Aorta (tissue), 5 donors: ENCODE measurements around the gene ADAP1. TPM values are rescaled to one million over a fixed set of nuclear protein-coding genes. Genes with fewer than 3 reads are reported as not detected.

Experiments
- ATAC-seq: fragments of 200-7000 bp; cut with Tn5 transposase; one replicate; pipeline ENCODE4 v1.9.1; 2022; ENCODE audit warnings: moderate library complexity; ENCODE audit not compliant: low FRiP score
- DNase-seq, 2 donors: peaks; one replicate each; pipeline ENCODE4 v3.0.0-alpha.2; 2020
- H3K27ac ChIP-seq, 2 donors: one replicate each; pipeline ENCODE4 v1.5.1; 2013; ENCODE audit warnings: low read length in 2 of 2, mild to moderate bottlenecking in 2 of 2, moderate library complexity in 2 of 2, control low read depth in 1 of 2, inconsistent platforms in 1 of 2, low read depth in 1 of 2
- H3K27me3 ChIP-seq, 2 donors: one replicate each; pipeline ENCODE4 v1.6.1; 2013; ENCODE audit warnings: control low read depth in 1 of 2, low read length in 1 of 2, mild to moderate bottlenecking in 1 of 2, moderate library complexity in 1 of 2; ENCODE audit not compliant: insufficient read depth in 2 of 2, control insufficient read depth in 1 of 2
- H3K36me3 ChIP-seq, 2 donors: one replicate each; pipeline ENCODE4 v1.6.1; 2013; ENCODE audit warnings: control low read depth in 1 of 2, low read length in 1 of 2, mild to moderate bottlenecking in 1 of 2; ENCODE audit not compliant: insufficient read depth in 2 of 2, control insufficient read depth in 1 of 2
- H3K4me1 ChIP-seq, 2 donors: one replicate each; pipeline ENCODE4 v1.6.1; 2013; ENCODE audit warnings: low read length in 2 of 2, control low read depth in 1 of 2, mild to moderate bottlenecking in 1 of 2, moderate library complexity in 1 of 2; ENCODE audit not compliant: insufficient read depth in 2 of 2, control insufficient read depth in 1 of 2
- H3K4me3 ChIP-seq, 2 donors: one replicate each; pipeline ENCODE4 v1.5.1; 2013; ENCODE audit warnings: low read length in 2 of 2, control low read depth in 1 of 2, mild to moderate bottlenecking in 1 of 2
- H3K9me3 ChIP-seq: one replicate; pipeline ENCODE4 v1.6.1; 2013; ENCODE audit warnings: mild to moderate bottlenecking, low read length; ENCODE audit not compliant: control insufficient read depth
- WGBS, 2 donors: extraction: QIAGEN DNeasy Blood & Tissue Kit; methylation state at CpG; one replicate each; pipeline ENCODE4 v1.1.7; 2013; 5-methylcytosine and 5-hydroxymethylcytosine counted together
- intact Hi-C, 2 donors: fragments of 100-400 bp; cut with DNase I; formaldehyde crosslinking; loops; one replicate each; pipeline versions ENCODE4 v1.14.2 to v1.15.0; 2022
- polyA plus RNA-seq, 2 donors: library from polyadenylated mRNA; stranded (reverse); fragments of 200-250 nt; gene quantifications; one replicate each; pipeline ENCODE4 v1.2.3, GENCODE V29; 2013
- total RNA-seq, 2 donors: library from RNA; stranded (reverse); fragmentation: NEBNext Ultra II Directional; extraction: Animal tissue kit (Norgen Biotek cat#: 25700); gene quantifications; one replicate each; pipeline ENCODE4 v1.2.1, GENCODE V29; 2021
- donor health status: healthy with polysubstance abuse.
- donor health status: Bipolar disorder and iron deficiency.
- donor health status: DM: no; HTN: no; CAD: no.
- donor health status: DM: no; HTN: no; CAD: no.
- donor health status: DM: yes; HTN: yes; CAD: no.

ADAP1 gene
- total and polyA plus RNA-seq, 4 donors, result 4.3 to 16.9 (median 11.4) TPM

GRCh38 chr7:899806-900205 lies 54.7 kb downstream of the ADAP1 start:
- Histone ChIP-seq H3K4me3 (no peak overlapping the region), H3K27me3 (no peaks in the 10 kb centered on the region), H3K4me1 (no peaks in the 10 kb centered on the region), H3K27ac (no peak overlapping the region), H3K9me3 (no peaks in the 10 kb centered on the region), H3K36me3 (peaks cover 0 to 2% of the 10 kb centered on the region in 2 donors)
- ATAC-seq (no peak), DNase-seq (no peak)
- 93 to 94% methylated on average over 15 to 16 of the region's 16 CpGs for WGBS, 2 donors
- intact Hi-C loops, result no loop called here

- DNase-seq, result no peak
- no peak overlapping the region for H3K27ac ChIP-seq
- H3K9me3 ChIP-seq, result no peaks in the 10 kb centered on the region
- intact Hi-C loops, result no loop called here
- no peaks in the 10 kb centered on the region for H3K27me3 ChIP-seq
- H3K4me3 ChIP-seq, result no peak overlapping the region
- peaks cover 0 to 3% of the 10 kb centered on the region in 2 donors for H3K36me3 ChIP-seq
- no peaks in the 10 kb centered on the region for H3K4me1 ChIP-seq
- WGBS, 2 donors, result 86 to 87% methylated on average over 53 to 54 of the region's 54 CpGs
- ATAC-seq, result no peak
Observed at GRCh38 chr7:898855-899681, 55.4 kb downstream of the ADAP1 start.

- no peaks in the 10 kb centered on the region for H3K9me3 ChIP-seq
- H3K4me3 ChIP-seq, result no peak overlapping the region
- intact Hi-C loops, result no loop called here
- WGBS, 2 donors, result 84 to 90% methylated on average over 18 of the region's 18 CpGs
- H3K27me3 ChIP-seq, result no peaks in the 10 kb centered on the region
- H3K27ac ChIP-seq, result no peak overlapping the region
- DNase-seq (no peak), ATAC-seq (no peak)
- no peaks in the 10 kb centered on the region for H3K4me1 ChIP-seq
- H3K36me3 ChIP-seq, result peaks cover 0 to 4% of the 10 kb centered on the region in 2 donors
Observed at GRCh38 chr7:898460-898854, 56.0 kb downstream of the ADAP1 start.

- H3K36me3 ChIP-seq, result peaks cover 0 to 4% of the 10 kb centered on the region in 2 donors
- peak in 1 of 2 donors; percentile 45 for DNase-seq
- H3K4me1 ChIP-seq, result no peaks in the 10 kb centered on the region
- H3K27me3 ChIP-seq, result no peaks in the 10 kb centered on the region
- WGBS, 2 donors, result 64 to 74% methylated on average over 26 to 27 of the region's 27 CpGs
- H3K27ac ChIP-seq, result no peak overlapping the region
- intact Hi-C loops, result no loop called here
- H3K4me3 ChIP-seq, result no peak overlapping the region
- no peaks in the 10 kb centered on the region for H3K9me3 ChIP-seq
- no peak for ATAC-seq
Observed at GRCh38 chr7:897771-898376, 56.6 kb downstream of the ADAP1 start.

GRCh38 chr7:897086-897485 lies 57.4 kb downstream of the ADAP1 start:
- WGBS, 2 donors, result 85 to 89% methylated on average over 14 of the region's 14 CpGs
- peaks cover 0 to 4% of the 10 kb centered on the region in 2 donors for H3K36me3 ChIP-seq
- no peak for ATAC-seq
- no peaks in the 10 kb centered on the region for H3K9me3 ChIP-seq
- H3K27ac ChIP-seq, result no peak overlapping the region
- H3K4me1 ChIP-seq, result no peaks in the 10 kb centered on the region
- H3K27me3 ChIP-seq, result no peaks in the 10 kb centered on the region
- intact Hi-C loops, result no loop called here
- DNase-seq, result no peak
- H3K4me3 ChIP-seq, result no peak overlapping the region

- Histone ChIP-seq H3K27ac (no peak overlapping the region), H3K4me1 (no peaks in the 10 kb centered on the region), H3K27me3 (no peaks in the 10 kb centered on the region), H3K4me3 (no peak overlapping the region), H3K36me3 (peaks cover 0 to 4% of the 10 kb centered on the region in 2 donors), H3K9me3 (no peaks in the 10 kb centered on the region)
- intact Hi-C loops, result no loop called here
- no peak for DNase-seq
- 92 to 93% methylated on average over 42 of the region's 42 CpGs for WGBS, 2 donors
- no peak for ATAC-seq
Observed at GRCh38 chr7:896346-897075, 58.0 kb downstream of the ADAP1 start.

GRCh38 chr7:895451-896052 lies 58.9 kb downstream of the ADAP1 start:
- Histone ChIP-seq H3K36me3 (peaks cover 0 to 6% of the 10 kb centered on the region in 2 donors), H3K9me3 (no peaks in the 10 kb centered on the region), H3K4me1 (no peaks in the 10 kb centered on the region), H3K4me3 (no peak overlapping the region), H3K27ac (no peak overlapping the region), H3K27me3 (no peaks in the 10 kb centered on the region)
- intact Hi-C loops, result no loop called here
- no peak for ATAC-seq
- peak in 1 of 2 donors; percentile 41 for DNase-seq
- 96 to 97% methylated on average over 52 of the region's 52 CpGs for WGBS, 2 donors

- no peak for ATAC-seq
Observed at GRCh38 chr7:894927-895450, 59.5 kb downstream of the ADAP1 start.

More at GRCh38 chr7:894927-895450, 59.5 kb downstream of the ADAP1 start:
- no peaks in the 10 kb centered on the region for H3K9me3 ChIP-seq
- peak in 1 of 2 donors; percentile 12 for DNase-seq
- peaks cover 0 to 6% of the 10 kb centered on the region in 2 donors for H3K36me3 ChIP-seq
- no peaks in the 10 kb centered on the region for H3K4me1 ChIP-seq
- intact Hi-C loops, result no loop called here
- no peaks in the 10 kb centered on the region for H3K27me3 ChIP-seq
- WGBS, 2 donors, result 91% methylated on average over 21 of the region's 21 CpGs
- H3K27ac ChIP-seq, result no peak overlapping the region
- no peak overlapping the region for H3K4me3 ChIP-seq
